ENCODE data around the gene PPP2R5A.

DNA sequence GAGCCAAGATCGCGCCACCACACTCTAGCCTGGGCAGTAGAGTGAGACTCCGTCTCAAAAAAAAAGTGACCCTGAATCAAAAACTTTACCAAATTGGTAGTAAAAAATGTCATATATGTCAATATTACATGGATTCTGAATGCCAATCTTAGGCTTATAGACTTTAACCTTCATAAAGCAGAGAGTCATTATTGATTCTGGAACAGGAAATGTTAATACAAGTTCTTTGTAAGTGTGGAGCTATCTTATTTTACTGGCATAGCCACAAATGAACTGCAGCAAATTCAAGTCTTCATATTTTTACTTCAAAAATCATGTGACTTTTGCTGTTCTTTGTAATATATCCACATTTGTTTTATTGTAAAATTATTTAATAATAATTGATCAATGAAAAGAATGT is 41.3 kb downstream of the PPP2R5A start:
- TF ChIP-seq, protein P1, sequence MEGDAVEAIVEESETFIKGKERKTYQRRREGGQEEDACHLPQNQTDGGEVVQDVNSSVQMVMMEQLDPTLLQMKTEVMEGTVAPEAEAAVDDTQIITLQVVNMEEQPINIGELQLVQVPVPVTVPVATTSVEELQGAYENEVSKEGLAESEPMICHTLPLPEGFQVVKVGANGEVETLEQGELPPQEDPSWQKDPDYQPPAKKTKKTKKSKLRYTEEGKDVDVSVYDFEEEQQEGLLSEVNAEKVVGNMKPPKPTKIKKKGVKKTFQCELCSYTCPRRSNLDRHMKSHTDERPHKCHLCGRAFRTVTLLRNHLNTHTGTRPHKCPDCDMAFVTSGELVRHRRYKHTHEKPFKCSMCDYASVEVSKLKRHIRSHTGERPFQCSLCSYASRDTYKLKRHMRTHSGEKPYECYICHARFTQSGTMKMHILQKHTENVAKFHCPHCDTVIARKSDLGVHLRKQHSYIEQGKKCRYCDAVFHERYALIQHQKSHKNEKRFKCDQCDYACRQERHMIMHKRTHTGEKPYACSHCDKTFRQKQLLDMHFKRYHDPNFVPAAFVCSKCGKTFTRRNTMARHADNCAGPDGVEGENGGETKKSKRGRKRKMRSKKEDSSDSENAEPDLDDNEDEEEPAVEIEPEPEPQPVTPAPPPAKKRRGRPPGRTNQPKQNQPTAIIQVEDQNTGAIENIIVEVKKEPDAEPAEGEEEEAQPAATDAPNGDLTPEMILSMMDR (IDR thresholded peaks at IDR 0.05 in 8 of 11, conservative IDR thresholded peaks at IDR 0.05 in 3 of 11): no peak
- TF ChIP-seq POLR2A (IDR thresholded peaks at IDR 0.05) (no peak), POLR2AphosphoS5 (IDR thresholded peaks at IDR 0.05) (no peak)

Data from spleen (tissue), 7 donors.